ENCODE results near the gene SEMA3F.

- TF ChIP-seq CTCF (IDR thresholded peaks at IDR 0.05; ENCODE audit: insufficient read depth, low read length): no peak
- no peak for TF ChIP-seq GABPA (IDR thresholded peaks at IDR 0.05; ENCODE audit: low read depth)
- TF ChIP-seq REST (IDR thresholded peaks at IDR 0.05; ENCODE audit: insufficient replicate concordance, low read depth): no peak
These were observed 24.6 kb downstream of the SEMA3F start for GRCh38 chr3:50179710-50180109.
